HepG2 (cell line): Measurements from ENCODE around the gene DAPK3. TPM values are rescaled to one million over a fixed set of nuclear protein-coding genes. Genes with fewer than 3 reads are reported as not detected.

Experiments
- ATAC-seq: fragments of 200-7000 bp; cut with Tn5 transposase; 3 replicates; pipeline ENCODE4 v1.9.1; 2020; ENCODE audit warnings: mild to moderate bottlenecking, moderate library complexity
- BruUV-seq: library from RNA; stranded (reverse); fragments of 400-500 nt; replicated peaks from 2 replicates; lab custom pipeline; 2021; lab: Mats Ljungman, UMichigan
- CTCF ChIA-PET: fragments of 300-600 bp; formaldehyde crosslinking; extraction: SDS; loops from one replicate; lab custom pipeline; 2021; ENCODE audit warnings: low total read pairs, inconsistent platforms, low intra/inter-chr PET ratio; lab: Yijun Ruan, JAX
- POLR2A ChIA-PET: fragments of 350-600 bp; sonication (Branson Sonifier 250); formaldehyde crosslinking; loops from one replicate; lab custom pipeline; 2020; ENCODE audit warnings: antibody characterized with exemption, inconsistent platforms; lab: Yijun Ruan, JAX
- DNase-seq: peaks from one replicate; pipeline ENCODE4 v3.0.0-alpha.2; 2015; ENCODE audit warnings: low spot score
- FAIRE-seq: peaks from 3 replicates; lab custom pipeline; 2011; peaks lifted over from hg19 to GRCh38; lab: Jason Lieb, UNC
- H2AFZ ChIP-seq: one replicate; pipeline ENCODE4 v1.6.1; 2011; ENCODE audit warnings: low read length, inconsistent platforms
- H3K27ac ChIP-seq: fragments of 300-600 bp; 3 replicates; pipeline ENCODE4 v1.8.0; 2011; ENCODE audit warnings: mixed run types, mild to moderate bottlenecking, mixed read lengths, low read length, inconsistent platforms; ENCODE audit not compliant: insufficient read depth; ENCODE audit errors: extremely low read length
- H3K27me3 ChIP-seq, 2 experiments: fragments of 200-600 bp in 1 of 2; 2 replicates in 1 of 2; 3 replicates in 1 of 2; pipeline versions ENCODE4 v1.6.0 to v1.8.0; 2011; ENCODE audit warnings: low read length in 2 of 2, mild to moderate bottlenecking in 2 of 2, moderate library complexity in 2 of 2, inconsistent platforms in 1 of 2; ENCODE audit not compliant: insufficient read depth in 2 of 2, control insufficient read depth in 1 of 2
- H3K36me3 ChIP-seq, 2 experiments: fragments of 200-600 bp in 1 of 2; replicated peaks in 1 of 2; 2 replicates in 1 of 2; 3 replicates in 1 of 2; pipeline versions ENCODE4 v1.5.1 to v1.8.0; 2011; ENCODE audit warnings: low read length in 2 of 2, inconsistent platforms in 1 of 2; ENCODE audit not compliant: insufficient read depth in 2 of 2, control insufficient read depth in 1 of 2
- H3K4me1 ChIP-seq: 2 replicates; pipeline ENCODE4 v1.5.1; 2012; ENCODE audit warnings: low read length, inconsistent platforms; ENCODE audit not compliant: insufficient read depth
- H3K4me2 ChIP-seq: 2 replicates; pipeline ENCODE4 v1.6.0; 2011; ENCODE audit warnings: low read depth, low read length, inconsistent platforms
- H3K4me3 ChIP-seq, 3 experiments: fragments of 200-600 bp in 1 of 3; sonication (generic), shearing (Covaris generic) in 1 of 3; replicated peaks in 1 of 3; 2 replicates each; pipeline ENCODE4 v1.5.1; 2011 to 2016; ENCODE audit warnings: low read length in 3 of 3, inconsistent platforms in 2 of 3, low read depth in 2 of 3, mild to moderate bottlenecking in 2 of 3, control low read depth in 1 of 3, mixed read lengths in 1 of 3; ENCODE audit not compliant: insufficient read depth in 1 of 3
- H3K79me2 ChIP-seq: one replicate; pipeline ENCODE4 v1.6.1; 2011; ENCODE audit warnings: low read length, inconsistent platforms; ENCODE audit not compliant: insufficient read depth
- H3K9ac ChIP-seq: 2 replicates; pipeline ENCODE4 v1.6.0; 2011; ENCODE audit warnings: mild to moderate bottlenecking, low read depth, low read length, inconsistent platforms; ENCODE audit not compliant: insufficient read depth
- H3K9me3 ChIP-seq: 2 replicates; pipeline ENCODE4 v1.5.1; 2012; ENCODE audit warnings: mild to moderate bottlenecking, low read length
- H4K20me1 ChIP-seq: 2 replicates; pipeline ENCODE4 v1.6.0; 2011; ENCODE audit warnings: inconsistent platforms, mild to moderate bottlenecking, low read length, moderate library complexity; ENCODE audit not compliant: insufficient read depth
- ARID5B ChIP-seq: IDR thresholded peaks from 2 replicates; pipeline ENCODE4 v1.4.0; 2020; ENCODE audit warnings: mild to moderate bottlenecking, missing genetic modification reagents
- FIP1L1 ChIP-seq: fragments of 200-400 bp; formaldehyde crosslinking; IDR thresholded peaks from 2 replicates; pipeline ENCODE4 v1.6.1; 2018; ENCODE audit warnings: low read depth, mild to moderate bottlenecking, low read length, moderate library complexity, borderline replicate concordance; ENCODE audit not compliant: insufficient read depth
- MYPOP ChIP-seq: sonication (generic); formaldehyde crosslinking; IDR thresholded peaks from 2 replicates; pipeline ENCODE4 v1.8.1; 2023; ENCODE audit warnings: mild to moderate bottlenecking, moderate library complexity, missing genetic modification reagents
- NFAT5 ChIP-seq: sonication (generic); formaldehyde crosslinking; IDR thresholded peaks from 2 replicates; pipeline ENCODE4 v1.4.0; 2020; ENCODE audit warnings: missing genetic modification reagents
- RBAK ChIP-seq: sonication (generic); formaldehyde crosslinking; IDR thresholded peaks from 2 replicates; pipeline ENCODE4 v1.5.1; 2020; ENCODE audit warnings: mild to moderate bottlenecking, missing genetic modification reagents
- STAT5B ChIP-seq: sonication (generic); formaldehyde crosslinking; IDR thresholded peaks from 2 replicates; pipeline ENCODE4 v1.4.0; 2020; ENCODE audit warnings: missing genetic modification reagents
- ZBTB34 ChIP-seq: sonication (generic); formaldehyde crosslinking; IDR thresholded peaks from 2 replicates; pipeline ENCODE4 v1.8.0; 2022; ENCODE audit warnings: mild to moderate bottlenecking, missing genetic modification reagents
- ZNF451 ChIP-seq: sonication (generic); formaldehyde crosslinking; IDR thresholded peaks from 2 replicates; pipeline ENCODE4 v1.5.0; 2020; ENCODE audit warnings: mild to moderate bottlenecking, missing genetic modification reagents
- WGBS: methylation state at CpG from one replicate; pipeline ENCODE4 v1.1.6; 2017; ENCODE audit warnings: low lambda C conversion rate; 5-methylcytosine and 5-hydroxymethylcytosine counted together
- in situ Hi-C: cut with HindIII; loops from 2 replicates; pipeline ENCODE4 v1.10.0; 2017; ENCODE audit warnings: low pct_unique_long_range_greater_than_20kb; ENCODE audit not compliant: extremely low pct_ligation_motif_present
- intact Hi-C: fragments of 100-400 bp; cut with micrococcal nuclease; formaldehyde crosslinking; loops from one replicate; pipeline ENCODE4 v1.10.0; 2022; ENCODE audit not compliant: unreplicated experiment
- polyA plus RNA-seq, 8 experiments: library from polyadenylated mRNA; depleted of rRNA in 3 of 8; stranded (reverse) in 7 of 8; unstranded in 1 of 8; fragments of >200 nt; fragmentation: Illumina TruSeq in 4 of 8; extraction: Trizol in 4 of 8; gene quantifications; 2 replicates each; pipeline versions ENCODE4 v1.2.1 to v1.2.3, GENCODE V29; 2011 to 2016; ENCODE audit warnings: low read depth in 4 of 8, missing spikeins in 1 of 8, mixed read lengths in 1 of 8; ENCODE audit not compliant: insufficient read depth in 1 of 8
- total RNA-seq, 5 experiments: library from RNA; depleted of rRNA; stranded (reverse); fragments of >200 nt; fragmentation: Illumina TruSeq; extraction: Trizol; gene quantifications; 2 replicates each; pipeline ENCODE4 v1.2.3, GENCODE V29; 2016; ENCODE audit warnings: low read depth in 1 of 5

The DAPK3 gene
- total and polyA plus RNA-seq, 2 of the 13 experiments (the other 11 are each of a cell fraction or from before 2014, with no cell fraction given) = 30.5 to 37.3 TPM

- in situ Hi-C loops = no loop called here
- H3K36me3 ChIP-seq = no peaks in the 10 kb centered on the region
- 65% methylated on average over 8 of the region's 8 CpGs for WGBS
- no peak for ATAC-seq
- H3K27ac ChIP-seq = no peak overlapping the region
- intact Hi-C loops = no loop called here
- H3K9me3 ChIP-seq = no peaks in the 10 kb centered on the region
- no peaks in the 10 kb centered on the region for H4K20me1 ChIP-seq
- H3K27me3 ChIP-seq = peaks cover 0 to 6% of the 10 kb centered on the region in 2 experiments; a peak in 1 of 5 replicates
- H3K79me2 ChIP-seq = no peaks in the 10 kb centered on the region
- CTCF ChIA-PET = no interaction called here
- POLR2A ChIA-PET = no interaction called here
- H3K4me3 ChIP-seq = no peak overlapping the region
- H3K4me1 ChIP-seq = no peaks in the 10 kb centered on the region
- no TSS peak for BruUV-seq
- FAIRE-seq = no peak
- no peak for DNase-seq
- no peak overlapping the region for H3K9ac ChIP-seq
- no peak overlapping the region for H3K4me2 ChIP-seq
- H2AFZ ChIP-seq = no peak overlapping the region
- TF ChIP-seq ARID5B (CRISPR knock-in tag) (no peak), ZBTB34 (CRISPR knock-in tag) (no peak), FIP1L1 (no peak), RBAK (peak; percentile 95), ZNF451 (CRISPR knock-in tag) (no peak), NFAT5 (CRISPR knock-in tag) (no peak), MYPOP (CRISPR knock-in tag) (no peak), STAT5B (CRISPR knock-in tag) (no peak)
Measured at GRCh38 chr19:3919793-3920192, 51.1 kb downstream of the DAPK3 start.
